ENCODE results near the gene DLGAP1. TPM values are rescaled to one million over a fixed set of nuclear protein-coding genes. Genes with fewer than 3 reads are reported as not detected.

DLGAP1 gene
- total and polyA plus RNA-seq, 2 of the 4 experiments (the other 2 are of a cell fraction): under 0.01 to 0.09 TPM

DNA sequence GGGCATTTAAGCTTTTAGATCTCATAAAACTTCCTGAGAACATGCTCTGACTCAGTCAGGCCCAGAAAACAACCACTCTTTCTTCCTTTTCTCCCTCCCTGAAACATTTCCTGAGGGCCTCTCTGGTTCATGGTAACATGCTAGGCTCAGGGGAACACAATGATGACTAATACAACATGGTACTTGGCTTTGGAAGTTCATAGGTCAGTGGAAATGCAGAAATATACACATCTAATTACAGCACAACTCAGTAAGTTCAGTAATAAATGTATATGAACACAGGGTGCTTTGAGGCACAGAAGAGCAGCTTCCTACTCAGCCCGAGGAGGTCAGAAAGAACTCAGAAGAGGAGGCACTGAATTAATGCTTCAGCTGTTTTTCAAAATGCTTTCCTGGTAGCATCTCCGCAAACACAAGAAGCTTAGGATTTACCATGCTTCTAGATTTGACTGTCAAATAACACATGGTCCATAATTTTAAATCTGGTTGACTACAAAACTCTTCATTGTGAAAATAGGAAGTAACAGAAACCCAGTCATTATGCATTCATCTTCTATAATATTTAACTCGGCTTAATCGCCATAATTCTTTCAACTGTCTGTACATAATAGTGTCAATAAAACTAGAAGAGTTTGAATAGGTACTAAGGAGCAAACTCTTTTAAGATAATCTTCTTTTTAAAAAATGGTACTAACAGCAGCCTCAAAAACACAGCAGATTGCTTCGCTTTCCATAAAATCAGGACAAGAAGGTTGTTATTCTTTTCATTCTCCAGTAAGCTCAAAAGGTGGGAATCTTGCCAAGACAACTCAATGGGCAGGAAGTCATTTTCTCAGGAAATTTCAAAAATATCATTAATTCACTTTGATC, 251.3 kb downstream of the DLGAP1 start:
- BruUV-seq (replicated peaks): no TSS peak
- H3K27ac ChIP-seq (ENCODE audit: insufficient read depth, low read length): no peak overlapping the region

More for the DNA sequence above, 251.3 kb downstream of the DLGAP1 start:
- DNase-seq (no peak), ATAC-seq (ENCODE audit: low read depth) (no peak)
- Histone ChIP-seq H3K18ac (ENCODE audit: low read depth, low read length) (no peak overlapping the region), H2BK20ac (ENCODE audit: low read depth, low read length) (no peak overlapping the region), H4K20me1 (ENCODE audit: insufficient read depth, low read length) (no peaks in the 10 kb centered on the region), H3K14ac (replicated peaks; ENCODE audit: low read depth, low read length) (no peak overlapping the region), H3K4me2 (ENCODE audit: low read depth, low read length) (no peak overlapping the region), H4K91ac (ENCODE audit: insufficient read depth, low read depth, low read length) (no peak overlapping the region), H3K9ac (ENCODE audit: low read depth, low read length) (no peak overlapping the region), H3K23ac (ENCODE audit: low read depth, low read length) (no peak overlapping the region), H2AK5ac (ENCODE audit: low read depth, low read length) (no peak overlapping the region), H3K9me1 (ENCODE audit: insufficient read depth, low read length) (no peaks in the 10 kb centered on the region), H3K27me3 (ENCODE audit: control insufficient read depth, insufficient read depth, low read length) (no peaks in the 10 kb centered on the region), H3K9me3 (ENCODE audit: control insufficient read depth, insufficient read depth, low read length) (peaks cover 3% of the 10 kb centered on the region; the same call in 1 of the 2 replicates), H2AFZ (replicated peaks; ENCODE audit: low read length, poor library complexity) (no peak overlapping the region), H4K8ac (ENCODE audit: low read depth in 2 of 2, low read length in 2 of 2) (no peak overlapping the region), H2AK9ac (replicated peaks; ENCODE audit: low read depth, low read length, poor library complexity) (no peak overlapping the region), H3K4ac (ENCODE audit: low read depth, low read length) (no peak overlapping the region), H2BK5ac (ENCODE audit: low read depth, low read length, poor library complexity, severe bottlenecking) (no peak overlapping the region), H4K5ac (ENCODE audit: low read depth, low read length) (no peak overlapping the region), H3K4me3 (ENCODE audit: insufficient read depth, low read depth, low read length) (no peak overlapping the region), H2BK15ac (ENCODE audit: low read depth, low read length) (no peak overlapping the region), H3K4me1 (ENCODE audit: control insufficient read depth, insufficient read depth, low read length) (no peaks in the 10 kb centered on the region), H3K36me3 (ENCODE audit: control insufficient read depth, insufficient read depth, low read length) (no peaks in the 10 kb centered on the region), H2BK120ac (ENCODE audit: low read depth, low read length) (no peak overlapping the region), H3K56ac (ENCODE audit: extremely low read depth, insufficient read depth, low read length) (no peak overlapping the region), H3K79me1 (ENCODE audit: low read depth in 1 of 2, low read length in 2 of 2) (no peaks in the 10 kb centered on the region)
- in situ Hi-C loops (cut with MboI; ENCODE audit: low sequenced_read_pairs): no loop called here
- intact Hi-C loops (cut with micrococcal nuclease): no loop called here
- TF ChIP-seq SMC3 (IDR thresholded peaks at IDR 0.05; ENCODE audit: low read depth, low read length) (no peak), CHD1 (IDR thresholded peaks at IDR 0.05; ENCODE audit: low read depth, low read length) (no peak), MAFK (IDR thresholded peaks at IDR 0.05; ENCODE audit: low read depth, low read length) (no peak), USF2 (IDR thresholded peaks at IDR 0.05; ENCODE audit: low read depth, low read length) (no peak), POLR2A (IDR thresholded peaks at IDR 0.05; ENCODE audit: low read depth, low read length) (no peak)
- 14% methylated on average over 1 of the region's 5 CpGs; no CpG with 5 or more reads in 1 of the 2 experiments for WGBS, 2 experiments (ENCODE audit: extremely low coverage in 2 of 2, insufficient read length in 1 of 2)
- ChIA-PET POLR2A (ENCODE audit: unreplicated experiment) (no interaction called here), CTCF (no interaction called here)
- dilution Hi-C loops (cut with HindIII; ENCODE audit: low sequenced_read_pairs, unreplicated experiment): no loop called here
